GM12878 (cell line): ENCODE measurements around the gene KRT20. TPM values are rescaled to one million over a fixed set of nuclear protein-coding genes. Genes with fewer than 3 reads are reported as not detected.

ENCODE experiments used
- ATAC-seq: fragments of 200-7000 bp; cut with Tn5 transposase; 3 replicates; pipeline ENCODE4 v1.9.1; 2020; ENCODE audit warnings: mild to moderate bottlenecking, moderate library complexity
- BruUV-seq: library from RNA; stranded (reverse); fragments of 400-500 nt; replicated peaks from 2 replicates; lab custom pipeline; 2021; lab: Mats Ljungman, UMichigan
- CTCF ChIA-PET: fragments of 300-600 bp; sonication (Branson Sonifier 250); formaldehyde crosslinking; extraction: SDS; loops from one replicate; lab custom pipeline; 2021; ENCODE audit warnings: inconsistent platforms; lab: Yijun Ruan, JAX
- POLR2A ChIA-PET: fragments of 350-600 bp; formaldehyde crosslinking; extraction: SDS; loops from one replicate; lab custom pipeline; 2021; ENCODE audit warnings: inconsistent platforms; lab: Charles Lee
- RAD21 ChIA-PET: fragments of 300-600 bp; sonication (Branson Sonifier 250); formaldehyde crosslinking; loops from one replicate; lab custom pipeline; 2023; ENCODE audit warnings: antibody characterized with exemption; ENCODE audit not compliant: unreplicated experiment; lab: Charles Lee
- SMC1A ChIA-PET: fragments of 300-600 bp; sonication (Branson Sonifier 250); formaldehyde crosslinking; loops from one replicate; lab custom pipeline; 2023; ENCODE audit not compliant: unreplicated experiment, uncharacterized antibody; lab: Charles Lee
- DNase-seq: peaks from one replicate; pipeline ENCODE4 v3.0.0-alpha.2; 2011; ENCODE audit warnings: low read depth, low spot score
- FAIRE-seq: peaks from 3 replicates; lab custom pipeline; 2011; peaks lifted over from hg19 to GRCh38; lab: Jason Lieb, UNC
- H2AFZ ChIP-seq: 2 replicates; pipeline ENCODE4 v1.6.0; 2011; ENCODE audit warnings: low read depth, low read length, control low read depth; ENCODE audit not compliant: control insufficient read depth
- H3K27ac ChIP-seq: 2 replicates; pipeline ENCODE4 v1.5.1; 2011; ENCODE audit warnings: control low read depth; ENCODE audit not compliant: control insufficient read depth, insufficient read depth
- H3K27me3 ChIP-seq, 2 experiments: replicated peaks in 1 of 2; 2 replicates each; pipeline versions ENCODE4 v1.6.0 to v1.6.1; 2011; ENCODE audit warnings: low read length in 1 of 2; ENCODE audit not compliant: control insufficient read depth in 2 of 2, insufficient read depth in 2 of 2
- H3K36me3 ChIP-seq, 2 experiments: 2 replicates each; pipeline ENCODE4 v1.5.1; 2011; ENCODE audit warnings: low read length in 1 of 2; ENCODE audit not compliant: control insufficient read depth in 2 of 2, insufficient read depth in 2 of 2
- H3K4me1 ChIP-seq: 2 replicates; pipeline ENCODE4 v1.6.1; 2011; ENCODE audit warnings: mild to moderate bottlenecking, low read length, moderate library complexity, mixed read lengths; ENCODE audit not compliant: control insufficient read depth, insufficient read depth
- H3K4me2 ChIP-seq: 2 replicates; pipeline ENCODE4 v1.6.0; 2011; ENCODE audit warnings: control low read depth; ENCODE audit not compliant: control insufficient read depth, insufficient read depth
- H3K4me3 ChIP-seq: fragments of 200-600 bp; sonication (generic); 2 replicates; pipeline ENCODE4 v1.5.1; 2016
- H3K79me2 ChIP-seq: 2 replicates; pipeline ENCODE4 v1.6.0; 2011; ENCODE audit warnings: low read length; ENCODE audit not compliant: control insufficient read depth, insufficient read depth
- H3K9ac ChIP-seq: 2 replicates; pipeline ENCODE4 v1.8.0; 2011; ENCODE audit warnings: low read length, control low read depth, mixed read lengths; ENCODE audit not compliant: control insufficient read depth, insufficient read depth
- H3K9me3 ChIP-seq: replicated peaks from 3 replicates; pipeline ENCODE4 v1.5.1; 2011; ENCODE audit warnings: mild to moderate bottlenecking, low read length; ENCODE audit not compliant: control insufficient read depth, insufficient read depth
- H4K20me1 ChIP-seq: 2 replicates; pipeline ENCODE4 v1.6.0; 2011; ENCODE audit not compliant: control insufficient read depth, insufficient read depth
- ATF2 ChIP-seq: IDR thresholded peaks from 2 replicates; pipeline ENCODE4 v1.6.1; 2012; ENCODE audit warnings: low read length, inconsistent platforms
- CBFB ChIP-seq: IDR thresholded peaks from 2 replicates; pipeline ENCODE4 v1.6.1; 2016; ENCODE audit warnings: antibody characterized with exemption, low read depth
- CREM ChIP-seq: IDR thresholded peaks from 2 replicates; pipeline ENCODE4 v1.6.1; 2014; ENCODE audit warnings: antibody characterized with exemption, low read depth
- CTCF ChIP-seq, 3 experiments: IDR thresholded peaks in 2 of 3; conservative IDR thresholded peaks in 1 of 3; 2 replicates each; pipeline ENCODE4 v1.5.1; 2011; ENCODE audit warnings: low read depth in 3 of 3, low read length in 3 of 3, mild to moderate bottlenecking in 3 of 3, control low read depth in 2 of 3, moderate library complexity in 2 of 3, inconsistent platforms in 1 of 3, mixed read lengths in 1 of 3; ENCODE audit not compliant: control insufficient read depth in 2 of 3, insufficient read depth in 1 of 3; ENCODE audit errors: extremely low read depth in 1 of 3
- EED ChIP-seq: sonication (generic); IDR thresholded peaks from 2 replicates; pipeline ENCODE4 v1.6.1; 2016; ENCODE audit warnings: antibody characterized with exemption, low read depth
- FOXM1 ChIP-seq: IDR thresholded peaks from 2 replicates; pipeline ENCODE4 v1.6.1; 2012; ENCODE audit warnings: low read depth, mild to moderate bottlenecking, inconsistent platforms, low read length, moderate library complexity
- HDAC2 ChIP-seq: fragments of 200-600 bp; sonication (generic); IDR thresholded peaks from 2 replicates; pipeline ENCODE4 v1.6.1; 2017
- NFYA ChIP-seq: IDR thresholded peaks from 2 replicates; pipeline ENCODE4 v1.6.1; 2011; ENCODE audit warnings: low read depth, mild to moderate bottlenecking, low read length, improper control_type of control experiment, borderline replicate concordance
- NR2C1 ChIP-seq: fragments of 450-650 bp; IDR thresholded peaks from 2 replicates; pipeline ENCODE4 v1.6.1; 2017; ENCODE audit warnings: antibody characterized with exemption, mild to moderate bottlenecking, moderate library complexity
- PAX5 ChIP-seq: IDR thresholded peaks from 2 replicates; pipeline ENCODE4 v1.6.1; 2011; ENCODE audit warnings: low read depth, low read length, borderline replicate concordance
- RELB ChIP-seq: fragments of 450-650 bp; IDR thresholded peaks from 2 replicates; pipeline ENCODE4 v1.6.1; 2017; ENCODE audit warnings: low read depth, mild to moderate bottlenecking, moderate library complexity
- SIX5 ChIP-seq: IDR thresholded peaks from 2 replicates; pipeline ENCODE4 v1.6.1; 2011; ENCODE audit warnings: mild to moderate bottlenecking, low read depth, low read length, moderate library complexity; ENCODE audit not compliant: severe bottlenecking
- SUZ12 ChIP-seq: fragments of 200-600 bp; sonication (generic); IDR thresholded peaks from one replicate; pipeline ENCODE4 v1.6.1; 2018; ENCODE audit warnings: antibody characterized with exemption, mild to moderate bottlenecking; ENCODE audit not compliant: unreplicated experiment
- ZNF217 ChIP-seq: fragments of 450-650 bp; IDR thresholded peaks from 2 replicates; pipeline ENCODE4 v1.6.1; 2017; ENCODE audit warnings: antibody characterized with exemption, mild to moderate bottlenecking
- ZNF622 ChIP-seq: fragments of 450-650 bp; IDR thresholded peaks from 2 replicates; pipeline ENCODE4 v1.6.1; 2017; ENCODE audit warnings: mild to moderate bottlenecking, inconsistent platforms
- ZNF687 ChIP-seq: fragments of 450-650 bp; IDR thresholded peaks from 2 replicates; pipeline ENCODE4 v1.6.1; 2017; ENCODE audit warnings: mild to moderate bottlenecking, moderate library complexity
- WGBS: methylation state at CpG from one replicate; pipeline ENCODE4 v1.1.6; 2016; ENCODE audit warnings: low lambda C conversion rate; ENCODE audit not compliant: insufficient replicate concordance, insufficient coverage; ENCODE audit errors: missing lambda C conversion rate; 5-methylcytosine and 5-hydroxymethylcytosine counted together
- in situ Hi-C: fragments of 300-500 bp; cut with MboI; formaldehyde crosslinking; loops from 9 replicates; pipeline ENCODE4 v1.14.3; 2018; ENCODE audit warnings: mixed read lengths
- intact Hi-C: fragments of 100-400 bp; cut with micrococcal nuclease; formaldehyde crosslinking; loops from one replicate; pipeline ENCODE4 v1.14.2; 2022; ENCODE audit not compliant: unreplicated experiment
- polyA plus RNA-seq, 11 experiments: library from polyadenylated mRNA; depleted of rRNA in 4 of 11; unstranded in 6 of 11; stranded (reverse) in 5 of 11; fragments of >200 nt; fragmentation: Nextera tagmentation in 4 of 11; fragmentation: Illumina TruSeq in 1 of 11; extraction: Ambion mirVana in 4 of 11; extraction: Trizol in 1 of 11; gene quantifications; 1 replicate in 1 of 11; 2 replicates in 10 of 11; pipeline versions ENCODE4 v1.2.1 to v1.2.3, GENCODE V29; 2011 to 2016; ENCODE audit warnings: inconsistent platforms in 2 of 11, missing spikeins in 2 of 11, low read depth in 1 of 11
- total RNA-seq, 4 experiments: library from RNA; depleted of rRNA in 3 of 4; stranded (reverse); fragments of >200 nt in 3 of 4; fragmentation: Illumina TruSeq in 1 of 4; extraction: Trizol in 1 of 4; gene quantifications; 2 replicates each; pipeline versions ENCODE4 v1.2.1 to v1.2.3, GENCODE V29; 2013 to 2021

Gene KRT20
- total and polyA plus RNA-seq, 10 of the 15 experiments (the other 5 are each of a cell fraction or from before 2014, with no cell fraction given): 0.23 TPM; not detected in 9

GRCh38 chr17:40905370-40905769 is 20.3 kb upstream of the KRT20 start:
- H3K9me3 ChIP-seq: no peaks in the 10 kb centered on the region
- no peaks in the 10 kb centered on the region for H3K79me2 ChIP-seq
- no peak overlapping the region for H3K4me3 ChIP-seq
- in situ Hi-C loops: loop anchor here (5.0 kb wide), 1 partner anchor 642 kb away; no protein-coding TSS in a partner anchor
- 59% methylated on average over 5 of the region's 5 CpGs for WGBS
- no peaks in the 10 kb centered on the region for H4K20me1 ChIP-seq
- ATAC-seq: no peak
- DNase-seq: no peak
- BruUV-seq: no TSS peak
- ChIA-PET POLR2A (no interaction called here), CTCF (interaction anchor here (2.8 kb wide), 1 partner anchor 644 kb away, joined by 12 read pairs; no protein-coding TSS in a partner anchor), RAD21 (interaction anchor here (1.1 to 1.2 kb wide), 2 partner anchors 18 to 757 kb away, joined by 3 read pairs; no protein-coding TSS in a partner anchor), SMC1A (interaction anchor here (1.1 to 1.3 kb wide), 2 partner anchors 10 to 644 kb away, joined by 3 to 4 read pairs; no protein-coding TSS in a partner anchor)
- H2AFZ ChIP-seq: no peak overlapping the region
- H3K4me1 ChIP-seq: no peaks in the 10 kb centered on the region
- H3K9ac ChIP-seq: no peak overlapping the region
- no peaks in the 10 kb centered on the region for H3K36me3 ChIP-seq
- H3K27me3 ChIP-seq: peaks cover 0 to under 1% of the 10 kb centered on the region in 2 experiments; a peak in 1 of 4 replicates
- FAIRE-seq: no peak
- no peak overlapping the region for H3K27ac ChIP-seq
- intact Hi-C loops: loop anchor here (5.0 kb wide), 1 partner anchor 288 kb away; no protein-coding TSS in a partner anchor
- H3K4me2 ChIP-seq: no peak overlapping the region
- TF ChIP-seq HDAC2: no peak
- TF ChIP-seq ZNF217: no peak
- TF ChIP-seq EED: no peak
- TF ChIP-seq CREM: no peak
- no peak for TF ChIP-seq ZNF622
- no peak for TF ChIP-seq ZNF687
- no peak for TF ChIP-seq NFYA
- TF ChIP-seq SIX5: no peak
- TF ChIP-seq FOXM1: no peak
- TF ChIP-seq PAX5: no peak
- TF ChIP-seq NR2C1: no peak
- no peak for TF ChIP-seq CTCF (IDR thresholded peaks at IDR 0.05 in 2 of 3, conservative IDR thresholded peaks at IDR 0.05 in 1 of 3; ENCODE audit: control insufficient read depth in 2 of 3, extremely low read depth in 1 of 3, insufficient read depth in 1 of 3, low read depth in 3 of 3, low read length in 3 of 3)
- TF ChIP-seq CBFB: no peak
- no peak for TF ChIP-seq ATF2
- TF ChIP-seq SUZ12: no peak
- TF ChIP-seq RELB: no peak
